ENCODE results near the gene GGNBP2. TPM values are rescaled to one million over a fixed set of nuclear protein-coding genes. Genes with fewer than 3 reads are reported as not detected.

The GGNBP2 gene
- total RNA-seq, 1 donor from 2014 or later: 45.5 TPM

DNA sequence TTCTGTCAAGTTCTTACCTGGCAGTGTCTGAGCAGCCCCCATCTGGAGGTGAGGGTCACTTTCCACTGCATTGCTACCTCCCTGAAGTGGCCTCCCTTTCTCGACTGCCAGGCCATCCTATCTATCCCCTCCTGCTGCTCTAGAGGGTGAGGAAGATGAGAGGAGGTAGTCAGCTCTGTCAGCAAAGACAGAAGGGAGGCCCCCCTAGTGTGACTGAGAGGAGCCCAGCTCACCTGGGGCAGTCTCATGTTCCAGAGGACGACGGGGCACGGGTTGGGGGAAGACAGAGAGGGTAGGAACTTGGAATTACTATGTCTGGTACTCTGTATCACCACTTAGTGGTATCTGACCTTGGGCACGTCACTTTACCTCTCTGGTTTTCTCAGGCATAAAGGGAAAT, 32.1 kb upstream of the GGNBP2 start:
- no peak for DNase-seq (ENCODE audit: extremely low read depth, low read depth, low spot score)

DNA sequence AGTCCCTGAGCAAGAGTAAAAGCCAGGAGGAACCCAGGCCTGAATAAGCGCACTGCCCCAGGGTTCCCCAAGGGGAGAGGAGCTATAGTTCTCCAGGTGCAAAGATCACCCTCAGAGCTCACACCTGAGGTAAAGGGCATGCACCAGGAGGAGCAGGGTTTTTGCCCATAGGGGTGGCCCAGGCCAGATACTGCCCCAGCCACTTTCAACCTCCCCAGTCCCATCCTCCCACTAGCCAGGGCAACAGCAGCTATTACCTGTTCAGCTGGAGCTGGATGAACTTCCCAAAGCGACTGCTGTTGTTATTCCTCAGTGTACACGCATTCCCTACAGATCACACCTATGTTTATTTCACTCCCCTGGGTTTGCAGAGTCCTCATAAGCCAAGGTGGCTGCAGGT, 29.9 kb upstream of the GGNBP2 start:
- DNase-seq (ENCODE audit: extremely low read depth, low read depth, low spot score): no peak

DNA sequence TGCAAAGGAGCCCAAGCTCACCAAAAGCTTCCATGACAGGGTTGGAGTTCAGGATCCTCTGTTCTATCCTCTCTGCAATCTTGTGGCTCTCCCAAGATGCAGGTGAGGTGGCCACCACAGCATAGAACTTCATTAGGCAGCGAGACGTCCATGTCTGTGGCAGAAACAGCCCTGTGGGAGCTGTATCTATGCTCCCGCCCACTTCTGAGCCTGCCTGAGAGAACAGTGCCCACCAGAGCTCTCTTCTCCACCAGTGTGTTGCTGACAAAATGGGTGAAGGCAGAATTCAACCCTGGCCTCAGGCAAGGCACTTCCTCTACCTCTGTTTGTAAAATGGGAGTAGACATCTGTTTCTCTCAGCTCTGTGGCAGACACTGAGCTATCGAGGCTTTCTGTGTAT, 28.9 kb upstream of the GGNBP2 start:
- DNase-seq (ENCODE audit: extremely low read depth, low read depth, low spot score): no peak

DNA sequence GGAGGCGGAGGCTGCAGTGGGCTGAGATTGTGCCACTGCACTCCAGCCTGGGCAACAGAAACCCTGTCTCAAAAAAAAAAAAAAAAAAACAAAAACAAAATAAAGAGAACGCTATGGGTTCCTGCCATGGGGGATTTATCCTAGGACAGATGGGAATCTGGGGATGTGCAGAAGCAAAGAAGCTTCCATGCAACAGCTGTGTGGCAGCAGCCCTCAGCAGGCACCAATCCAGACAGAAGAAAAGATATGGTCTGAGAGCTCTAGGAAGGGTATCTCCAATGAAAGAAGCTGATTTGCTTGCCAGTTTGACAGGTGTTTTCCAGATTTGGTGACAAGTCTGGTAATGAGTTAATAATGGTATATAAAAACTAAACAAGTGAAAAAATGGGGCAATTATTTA, 21.6 kb upstream of the GGNBP2 start:
- no peak for DNase-seq (ENCODE audit: extremely low read depth, low read depth, low spot score)

DNA sequence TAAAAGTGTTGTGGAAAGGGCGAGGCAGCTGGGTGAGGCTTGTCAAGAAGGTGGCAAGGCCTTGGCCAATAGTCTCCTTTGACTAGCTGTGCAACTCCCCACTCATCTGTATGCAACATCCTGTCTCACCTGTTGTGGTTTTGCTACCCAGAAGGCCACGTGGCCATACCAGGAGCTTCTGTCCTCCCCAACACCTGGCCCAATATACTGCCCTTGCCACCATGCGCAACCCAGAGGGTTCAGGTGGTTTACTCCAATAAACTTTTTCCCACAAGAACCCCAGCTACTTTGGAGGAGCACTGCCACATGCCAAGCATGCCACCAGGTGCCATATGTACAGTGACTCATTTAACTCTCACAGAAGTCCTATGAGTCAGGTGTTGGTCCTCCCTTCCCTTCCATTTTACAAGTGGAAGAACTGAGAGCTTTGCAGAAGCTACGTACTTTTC, 20.3 kb upstream of the GGNBP2 start:
- DNase-seq (ENCODE audit: extremely low read depth, low read depth, low spot score): no peak

DNA sequence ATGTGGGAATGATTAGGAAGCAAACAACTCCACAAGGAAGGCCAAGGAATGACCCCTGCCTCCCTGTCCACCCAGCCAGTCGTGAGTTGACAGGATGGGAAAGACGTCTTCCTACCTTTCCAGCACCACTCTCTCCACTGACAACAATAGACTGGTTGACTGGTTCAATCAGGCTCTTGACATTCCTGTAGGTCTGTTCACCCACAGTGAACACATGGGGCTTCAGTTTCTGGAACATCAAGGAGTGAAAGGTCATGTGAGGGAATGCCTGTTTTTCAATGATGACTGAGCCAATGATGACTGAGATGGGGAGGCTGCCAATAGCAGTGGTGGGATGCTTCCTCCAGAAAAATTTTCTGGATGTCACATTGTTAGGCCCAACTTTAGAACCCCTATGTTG, 19.6 kb upstream of the GGNBP2 start:
- DNase-seq (ENCODE audit: extremely low read depth, low read depth, low spot score): no peak

DNA sequence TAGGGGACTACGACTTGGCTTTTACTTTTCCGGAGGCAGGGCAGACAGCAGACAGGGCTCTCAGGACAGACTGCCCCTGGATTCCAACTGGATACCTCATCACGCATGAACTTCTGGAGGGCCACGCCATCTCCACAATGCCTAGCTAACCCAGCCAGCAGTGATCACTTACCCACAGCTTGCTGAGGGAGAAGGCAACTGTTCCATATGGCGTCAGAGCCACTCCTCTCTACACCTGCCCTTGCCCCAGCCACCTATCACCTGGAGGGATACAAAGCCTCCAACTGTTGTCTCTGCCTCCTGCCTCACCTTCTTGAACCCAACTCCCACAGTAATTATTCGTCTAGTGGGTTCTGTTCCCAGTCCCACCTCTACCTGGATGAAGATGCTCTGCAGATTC, 18.8 kb upstream of the GGNBP2 start:
- DNase-seq (ENCODE audit: extremely low read depth, low read depth, low spot score): no peak

DNA sequence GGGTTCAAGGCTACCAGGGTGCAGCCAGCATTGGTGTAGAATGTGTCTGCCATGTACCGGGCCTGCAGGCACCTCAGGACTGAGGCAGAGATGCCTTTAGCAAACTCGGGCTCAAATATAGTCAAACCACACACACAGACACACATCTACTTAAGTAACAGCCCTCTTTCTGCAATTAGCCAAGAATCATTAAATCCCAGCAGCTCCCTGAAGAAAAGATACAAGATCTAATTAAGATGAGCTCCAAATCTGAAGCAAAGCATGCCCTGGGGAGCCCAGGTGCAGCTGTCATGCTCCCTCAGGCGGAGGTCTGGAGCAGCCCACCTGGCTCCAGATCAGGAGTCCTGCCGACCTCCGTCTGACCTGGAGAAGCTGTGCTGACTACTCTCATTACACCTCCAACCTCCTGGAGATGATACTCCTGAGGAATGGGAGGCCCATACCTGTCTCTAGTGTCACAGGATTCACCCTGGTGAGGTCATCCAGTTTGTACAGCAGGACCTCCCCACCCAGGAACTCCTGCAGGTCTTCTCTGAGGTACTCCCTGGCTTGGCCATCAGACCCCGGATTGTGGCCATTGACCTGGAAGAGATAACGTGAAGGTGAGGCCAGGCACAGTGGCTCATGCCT, 17.0 kb upstream of the GGNBP2 start:
- no peak for DNase-seq (ENCODE audit: extremely low read depth, low read depth, low spot score)

DNA sequence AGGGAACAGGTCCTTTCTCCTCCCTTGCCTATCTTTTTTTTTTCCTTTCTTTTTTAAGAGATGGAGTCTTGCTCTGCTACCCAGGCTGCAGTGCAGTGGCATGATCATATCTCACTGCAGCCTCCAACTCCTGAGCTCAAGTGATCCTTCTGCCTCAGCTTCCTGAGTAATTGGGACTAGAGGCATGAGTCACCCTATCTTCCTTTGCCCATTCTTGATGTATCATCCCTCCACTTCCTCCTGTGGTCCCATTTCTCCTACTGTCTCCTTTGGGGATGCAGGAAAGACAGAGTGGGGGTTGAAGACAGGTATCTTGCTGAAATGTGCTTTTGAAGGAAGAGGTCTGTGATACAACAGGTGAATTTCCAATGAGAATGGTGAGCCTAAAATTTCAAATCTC, 15.6 kb upstream of the GGNBP2 start:
- DNase-seq (ENCODE audit: extremely low read depth, low read depth, low spot score): no peak

DNA sequence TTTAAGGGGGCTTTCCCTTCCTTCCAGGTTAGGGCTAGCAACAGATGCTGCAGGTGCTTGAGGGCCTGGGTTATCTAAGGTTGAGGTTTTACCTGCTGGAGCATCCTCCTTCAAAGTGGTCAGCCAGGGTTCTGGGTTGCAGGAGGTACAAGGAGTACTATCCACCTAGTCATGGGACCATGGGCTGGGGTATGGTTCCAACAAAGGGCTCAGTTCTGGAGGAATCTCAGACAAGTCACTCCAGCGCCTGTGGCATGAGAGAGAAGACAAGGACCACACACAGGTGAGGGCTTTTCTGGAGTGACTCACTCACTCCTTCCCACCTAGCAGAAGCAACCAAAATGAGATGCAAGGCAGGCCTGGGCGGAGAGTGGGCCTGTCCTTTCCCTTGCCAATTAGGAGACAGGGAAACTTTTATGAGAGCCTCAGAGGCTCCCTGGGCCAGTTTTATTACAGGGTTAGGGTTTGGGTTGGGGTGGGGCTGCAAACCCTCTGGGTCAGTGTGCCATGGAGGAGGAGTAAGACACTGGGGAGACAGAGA, 12.2 kb upstream of the GGNBP2 start:
- DNase-seq (ENCODE audit: extremely low read depth, low read depth, low spot score): no peak

DNA sequence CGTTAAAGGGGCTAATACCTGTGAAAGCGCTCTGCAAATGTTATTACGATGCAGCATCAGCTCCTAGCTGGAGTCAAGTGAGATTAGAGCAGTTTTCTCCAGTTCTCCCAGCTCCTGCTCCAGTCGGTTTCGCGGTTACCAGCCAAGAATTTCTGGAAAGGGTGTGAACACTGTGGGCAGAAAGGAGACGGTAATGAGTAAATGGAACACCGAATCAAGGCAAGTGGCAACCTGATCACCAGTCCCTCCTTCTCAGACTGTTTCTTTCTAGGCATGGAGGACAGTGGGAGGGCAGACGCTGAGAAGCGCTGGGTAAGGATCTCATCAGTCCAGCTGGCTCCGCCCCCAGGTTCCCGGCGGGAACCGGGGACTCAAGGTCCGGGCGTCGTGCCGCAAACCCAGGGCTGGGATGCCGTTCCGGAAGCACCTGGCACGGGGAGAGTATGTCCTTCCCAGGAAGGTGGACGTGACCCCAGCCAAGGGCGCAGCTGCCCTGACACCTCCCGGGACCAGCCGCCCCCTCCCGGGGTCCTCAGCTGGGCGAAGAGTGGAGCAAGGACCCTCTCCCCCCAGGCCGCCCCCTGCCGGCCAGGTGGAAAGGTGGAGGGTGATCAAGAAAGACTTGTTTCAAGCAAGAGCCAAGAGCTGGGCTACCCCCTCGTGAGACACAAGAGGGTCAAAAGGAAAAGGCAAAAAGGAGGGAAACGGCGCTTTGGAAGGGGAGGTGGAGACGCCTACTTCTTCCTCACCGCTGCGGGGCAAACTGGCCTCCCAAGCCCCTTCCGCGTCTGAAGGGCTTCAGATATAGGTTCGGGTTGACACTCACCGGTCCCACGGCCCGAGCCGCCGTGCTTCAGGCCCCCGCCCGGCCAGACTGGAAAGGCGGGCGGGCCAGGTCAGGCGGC, 10.5 kb upstream of the GGNBP2 start:
- no peak for DNase-seq (ENCODE audit: extremely low read depth, low read depth, low spot score)

DNA sequence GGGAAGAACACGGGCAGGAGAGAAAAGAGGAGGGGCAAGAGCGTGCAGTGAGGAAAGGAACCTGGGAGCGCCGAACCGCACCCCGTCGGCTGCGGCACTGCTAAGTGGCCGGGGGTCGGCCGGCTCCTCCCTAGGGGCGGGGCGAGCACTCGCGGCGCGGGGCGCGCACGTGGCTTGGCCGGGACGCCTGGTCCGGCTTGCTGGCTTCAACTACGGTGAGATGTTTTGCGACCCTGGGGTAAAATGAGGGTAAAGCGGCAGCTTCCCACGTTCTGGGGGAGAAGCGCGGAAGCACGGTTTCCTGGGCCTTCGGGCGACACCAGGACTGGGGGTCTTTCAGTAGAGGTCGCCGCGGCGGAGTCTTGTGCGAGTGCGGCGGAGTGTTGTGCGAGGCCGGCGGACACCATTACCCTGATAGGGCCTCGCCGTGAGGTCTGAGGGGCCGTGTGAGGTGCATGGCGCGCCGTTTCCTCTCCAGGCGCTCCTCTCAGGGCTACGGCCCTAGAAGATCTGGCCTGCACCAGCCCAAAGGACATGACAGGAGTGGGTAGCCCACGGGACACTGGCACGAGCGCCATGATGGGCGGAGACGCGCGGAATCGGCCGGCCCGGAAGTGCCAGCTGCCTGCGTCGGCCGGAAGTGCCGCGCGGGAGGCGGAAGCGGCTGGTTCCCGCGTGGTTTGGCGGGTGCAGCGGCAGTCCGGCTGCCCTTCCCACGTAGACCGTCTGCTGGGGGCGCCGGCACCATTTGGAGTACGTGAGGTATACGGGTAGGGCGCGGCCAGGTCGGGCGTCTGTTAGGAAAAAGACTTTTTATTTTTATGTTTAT, 9.7 kb upstream of the GGNBP2 start, which contains the start of the genes MYO19 and PIGW:
TSS of gene MYO19 (minus strand) at position 29 of the 829 bp plus-strand sequence. CDS start 2,330 bp downstream, outside the sequence.
TSS of gene PIGW (plus strand) at position 148 of the 829 bp plus-strand sequence. CDS start 2,115 bp downstream, outside the sequence.
- no peak for DNase-seq (ENCODE audit: extremely low read depth, low read depth, low spot score)

DNA sequence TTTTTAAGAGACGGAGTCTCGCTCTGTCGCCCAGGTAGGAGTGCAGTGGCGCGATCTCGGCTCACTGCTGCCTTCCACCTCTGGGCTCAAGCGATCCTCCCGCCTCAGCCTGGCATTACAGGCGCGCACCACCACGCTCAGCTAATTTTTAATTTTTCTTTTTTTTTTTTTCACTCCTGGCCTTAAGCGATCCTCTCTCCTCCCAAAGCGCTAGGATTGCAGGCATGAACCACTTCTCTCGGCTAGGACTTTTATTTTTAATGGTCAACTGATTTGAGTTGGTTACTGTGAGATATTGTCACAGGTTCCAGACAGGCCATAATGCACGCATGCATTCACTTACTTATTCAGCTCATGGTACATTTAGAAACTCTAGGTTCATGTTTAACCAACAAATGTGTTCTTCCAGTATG, 9.0 kb upstream of the GGNBP2 start:
- DNase-seq (ENCODE audit: extremely low read depth, low read depth, low spot score): no peak

DNA sequence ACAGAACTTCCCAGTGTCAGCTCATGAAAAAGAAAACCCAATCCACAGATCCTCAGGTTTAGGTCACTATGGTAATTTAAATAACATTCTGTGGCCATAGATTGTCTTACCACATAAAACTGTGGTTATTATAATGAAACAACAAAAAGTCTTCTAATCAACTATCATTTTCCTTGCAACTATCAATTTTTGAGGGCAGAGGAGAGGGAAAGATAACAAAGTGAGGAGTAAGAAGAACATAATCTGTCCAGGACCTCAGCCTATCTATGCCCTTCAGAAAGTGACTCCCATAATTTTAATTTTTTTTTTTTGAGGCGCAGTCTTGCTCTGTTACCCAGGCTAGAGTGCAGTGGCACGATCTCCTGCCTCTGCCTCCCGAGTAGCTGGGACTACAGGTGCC, 4.0 kb upstream of the GGNBP2 start:
- DNase-seq (ENCODE audit: extremely low read depth, low read depth, low spot score): no peak

DNA sequence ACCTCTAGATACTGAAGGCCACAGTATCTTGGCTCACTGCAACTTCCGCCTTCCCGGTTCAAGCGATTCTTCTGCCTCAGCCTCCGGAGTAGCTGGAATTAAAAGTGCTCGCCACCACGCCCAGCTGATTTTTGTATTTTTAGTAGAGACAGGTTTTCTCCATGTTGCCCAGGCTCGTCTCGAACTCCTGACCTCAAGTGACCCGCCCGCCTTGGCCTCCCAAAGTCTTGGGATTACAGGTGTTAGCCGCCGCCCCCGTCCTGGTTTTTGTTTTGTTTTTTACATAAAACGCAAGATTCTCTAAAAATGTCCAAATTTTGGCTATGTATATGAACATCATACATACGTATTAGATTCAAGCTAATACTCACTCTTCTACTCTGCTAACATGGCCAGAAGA, 2.0 kb upstream of the GGNBP2 start:
- DNase-seq (ENCODE audit: extremely low read depth, low read depth, low spot score): no peak

DNA sequence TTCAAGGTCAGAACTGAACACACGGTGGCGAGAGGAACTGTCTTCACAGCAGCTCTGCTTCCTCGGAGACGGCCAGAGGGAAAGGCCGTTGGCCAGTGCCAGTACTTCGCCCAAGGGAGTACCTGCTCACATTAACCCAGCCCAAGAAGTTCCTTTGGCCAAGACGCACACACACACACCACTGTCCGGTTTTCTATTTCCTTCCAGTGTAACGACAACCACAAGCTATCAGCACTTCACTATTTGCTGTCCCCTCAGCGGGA, 744 bp upstream of the GGNBP2 start:
- no peak for DNase-seq (ENCODE audit: extremely low read depth, low read depth, low spot score)

DNA sequence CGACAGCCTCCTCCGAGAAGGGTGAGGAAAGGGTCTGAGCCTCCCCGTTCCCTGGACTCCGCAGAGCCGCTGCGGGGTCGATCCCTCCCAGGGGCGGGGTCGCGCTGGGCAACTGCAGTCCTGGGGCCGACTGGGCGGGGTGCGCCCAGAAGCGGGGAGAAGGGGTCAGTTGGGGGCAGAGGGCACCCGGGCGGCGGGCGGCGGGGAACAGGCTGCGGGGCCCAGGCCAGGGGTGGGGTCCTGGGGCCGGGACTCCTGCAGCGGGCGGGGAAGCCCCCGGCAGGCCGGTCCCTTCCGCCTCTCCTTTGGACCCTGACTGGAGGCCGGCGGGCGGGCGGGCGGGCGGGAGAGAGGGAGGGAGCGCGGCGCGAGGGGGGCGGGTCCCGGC, 352 bp downstream of the GGNBP2 start:
- no peak for DNase-seq (ENCODE audit: extremely low read depth, low read depth, low spot score)

DNA sequence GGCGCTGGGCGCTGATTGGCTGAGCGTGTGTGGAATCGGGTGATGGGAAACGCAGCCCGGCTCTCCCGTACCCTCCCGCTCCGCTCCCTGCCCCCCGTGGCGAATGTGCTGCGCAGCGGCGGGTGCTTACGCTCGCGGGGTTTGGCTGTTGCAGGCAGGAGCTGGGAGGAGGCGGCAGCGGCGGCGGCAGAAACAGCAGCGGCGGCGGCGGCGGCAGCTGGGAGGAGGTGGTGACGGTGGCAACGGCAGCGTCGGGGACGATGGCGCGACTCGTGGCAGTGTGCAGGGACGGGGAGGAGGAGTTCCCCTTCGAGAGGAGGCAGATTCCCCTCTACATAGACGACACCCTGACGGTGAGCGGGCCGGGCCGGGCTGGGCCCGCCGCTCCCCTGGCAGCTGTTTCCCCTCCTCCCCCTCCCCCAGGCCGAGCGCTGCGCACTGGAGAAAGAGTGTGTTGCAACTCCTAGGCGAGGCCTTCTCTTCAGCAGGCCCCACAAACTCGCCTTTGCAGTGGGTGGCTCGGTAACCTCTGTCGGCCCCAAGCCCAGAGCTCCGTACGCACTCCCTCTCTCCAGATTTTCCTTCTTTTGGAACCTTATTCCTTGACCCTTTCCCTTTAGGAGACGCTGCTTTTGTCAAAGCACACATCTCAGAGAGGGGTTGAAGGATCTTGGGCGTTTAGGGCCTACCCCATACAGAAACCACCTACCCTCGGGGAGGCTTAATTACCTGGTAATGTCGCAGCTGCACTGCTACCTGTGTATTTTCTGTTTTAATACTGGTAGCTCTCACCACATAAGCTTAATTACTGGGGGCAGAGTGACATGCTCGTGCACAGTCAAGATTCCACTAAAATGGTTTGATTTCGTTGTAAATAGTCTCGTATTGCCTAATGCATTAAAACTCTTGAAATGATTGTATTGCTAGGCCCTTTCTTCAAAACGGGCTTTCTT, 1.0 kb downstream of the GGNBP2 start:
- no peak for DNase-seq (ENCODE audit: extremely low read depth, low read depth, low spot score)

DNA sequence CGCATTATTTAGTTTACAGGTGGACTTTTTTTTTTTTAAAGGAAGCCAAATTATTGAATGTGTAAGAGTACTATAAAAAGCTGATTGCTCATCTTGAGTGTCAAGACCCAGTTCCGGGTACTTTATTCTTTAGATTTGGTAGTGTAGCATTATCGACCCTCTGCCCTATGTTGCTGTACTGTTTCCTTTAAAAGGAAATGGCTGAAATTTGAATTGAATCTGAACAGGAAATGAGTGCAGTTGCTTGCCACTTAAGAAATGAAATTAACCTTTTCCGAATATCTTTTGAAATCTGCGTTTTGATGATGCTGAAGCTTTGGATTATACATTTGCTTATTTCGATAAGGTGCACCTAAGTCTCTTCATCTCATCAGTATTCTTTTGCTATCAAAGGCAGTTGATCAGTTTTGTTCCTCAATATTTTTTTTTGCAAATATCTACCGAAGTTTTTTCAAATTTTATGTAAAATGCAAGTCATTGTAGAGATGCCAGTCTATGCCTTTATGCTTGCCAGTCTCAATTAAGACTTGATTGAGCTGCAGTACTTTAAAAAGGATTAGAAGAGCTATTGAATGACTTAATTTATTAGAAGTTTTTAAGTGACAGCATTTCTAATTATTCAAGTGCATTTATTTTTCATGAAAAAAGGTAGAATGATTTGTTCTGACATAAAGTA, 1.8 kb downstream of the GGNBP2 start:
- DNase-seq (ENCODE audit: extremely low read depth, low read depth, low spot score): no peak

All from glomerular endothelial cell (primary cell).